ENCODE measurements around the gene ALDH1L1. TPM values are rescaled to one million over a fixed set of nuclear protein-coding genes. Genes with fewer than 3 reads are reported as not detected.

Gene ALDH1L1
- total RNA-seq, 1 donor from 2014 or later, result not detected

- Mint-ChIP-seq H3K4me1 (ENCODE audit: low read depth, unreplicated experiment) (peaks cover 9% of the 10 kb centered on the region), H3K36me3 (ENCODE audit: unreplicated experiment) (no peaks in the 10 kb centered on the region), H3K4me3 (ENCODE audit: unreplicated experiment) (no peak overlapping the region), H3K9me3 (ENCODE audit: unreplicated experiment) (peaks cover 14% of the 10 kb centered on the region), H3K27ac (ENCODE audit: unreplicated experiment) (no peak overlapping the region), H3K27me3 (ENCODE audit: unreplicated experiment) (peaks cover 6% of the 10 kb centered on the region)
- no peak for TF ChIP-seq CTCF (IDR thresholded peaks at IDR 0.05; ENCODE audit: partially characterized antibody, unreplicated experiment)
- DNase-seq, result peak; percentile 0
These were observed 50.9 kb downstream of the ALDH1L1 start for GRCh38 chr3:126129398-126129891.

GRCh38 chr3:126128504-126129397 lies 51.6 kb downstream of the ALDH1L1 start:
- no peak for DNase-seq
- no peak for TF ChIP-seq CTCF (IDR thresholded peaks at IDR 0.05; ENCODE audit: partially characterized antibody, unreplicated experiment)

GRCh38 chr3:126127904-126128303 lies 52.5 kb downstream of the ALDH1L1 start:
- no peak for DNase-seq
- TF ChIP-seq CTCF (IDR thresholded peaks at IDR 0.05; ENCODE audit: partially characterized antibody, unreplicated experiment), result no peak
- H3K4me1 Mint-ChIP-seq (ENCODE audit: low read depth, unreplicated experiment), result peaks cover 8% of the 10 kb centered on the region
- H3K36me3 Mint-ChIP-seq (ENCODE audit: unreplicated experiment), result no peaks in the 10 kb centered on the region
- peaks cover 4% of the 10 kb centered on the region for H3K27me3 Mint-ChIP-seq (ENCODE audit: unreplicated experiment)
- H3K27ac Mint-ChIP-seq (ENCODE audit: unreplicated experiment), result peak overlapping the region; percentile 11
- H3K4me3 Mint-ChIP-seq (ENCODE audit: unreplicated experiment), result no peak overlapping the region
- H3K9me3 Mint-ChIP-seq (ENCODE audit: unreplicated experiment), result peaks cover 14% of the 10 kb centered on the region

More at GRCh38 chr3:126128504-126129397, 51.6 kb downstream of the ALDH1L1 start:
- Mint-ChIP-seq H3K4me3 (ENCODE audit: unreplicated experiment) (no peak overlapping the region), H3K9me3 (ENCODE audit: unreplicated experiment) (peaks cover 14% of the 10 kb centered on the region), H3K36me3 (ENCODE audit: unreplicated experiment) (no peaks in the 10 kb centered on the region), H3K27ac (ENCODE audit: unreplicated experiment) (no peak overlapping the region), H3K4me1 (ENCODE audit: low read depth, unreplicated experiment) (peaks cover 8% of the 10 kb centered on the region), H3K27me3 (ENCODE audit: unreplicated experiment) (peaks cover 6% of the 10 kb centered on the region)

- Mint-ChIP-seq H3K4me3 (ENCODE audit: unreplicated experiment) (no peak overlapping the region), H3K9me3 (ENCODE audit: unreplicated experiment) (peaks cover 13% of the 10 kb centered on the region), H3K36me3 (ENCODE audit: unreplicated experiment) (no peaks in the 10 kb centered on the region), H3K4me1 (ENCODE audit: low read depth, unreplicated experiment) (peaks cover 5% of the 10 kb centered on the region), H3K27me3 (ENCODE audit: unreplicated experiment) (peaks cover 4% of the 10 kb centered on the region), H3K27ac (ENCODE audit: unreplicated experiment) (peak overlapping the region; percentile 11)
- no peak for DNase-seq
- TF ChIP-seq CTCF (IDR thresholded peaks at IDR 0.05; ENCODE audit: partially characterized antibody, unreplicated experiment), result no peak
These were observed 52.9 kb downstream of the ALDH1L1 start for GRCh38 chr3:126127452-126127851.
